ENCODE data around the gene RHBDF2.

DNA sequence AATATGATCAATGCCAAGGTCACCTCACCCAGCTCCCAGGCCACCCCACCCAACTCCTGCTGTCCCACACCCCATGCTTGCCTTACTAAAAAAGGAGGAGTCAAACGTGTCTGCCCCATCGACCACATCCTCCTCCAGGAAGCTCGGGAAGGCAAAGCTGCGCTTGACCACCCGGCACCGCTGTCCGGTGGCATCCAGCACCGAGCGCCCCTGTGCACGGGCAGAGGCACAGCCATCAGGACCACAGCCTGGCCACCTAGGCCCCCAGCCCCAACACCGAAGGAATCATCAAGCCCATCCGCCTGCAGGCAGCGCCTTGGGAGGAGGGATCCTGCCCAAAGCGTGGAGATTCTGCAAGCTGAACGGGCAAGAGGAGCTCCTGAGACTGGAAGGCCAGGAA, 23.6 kb downstream of the RHBDF2 start:
- TF ChIP-seq, protein P1, sequence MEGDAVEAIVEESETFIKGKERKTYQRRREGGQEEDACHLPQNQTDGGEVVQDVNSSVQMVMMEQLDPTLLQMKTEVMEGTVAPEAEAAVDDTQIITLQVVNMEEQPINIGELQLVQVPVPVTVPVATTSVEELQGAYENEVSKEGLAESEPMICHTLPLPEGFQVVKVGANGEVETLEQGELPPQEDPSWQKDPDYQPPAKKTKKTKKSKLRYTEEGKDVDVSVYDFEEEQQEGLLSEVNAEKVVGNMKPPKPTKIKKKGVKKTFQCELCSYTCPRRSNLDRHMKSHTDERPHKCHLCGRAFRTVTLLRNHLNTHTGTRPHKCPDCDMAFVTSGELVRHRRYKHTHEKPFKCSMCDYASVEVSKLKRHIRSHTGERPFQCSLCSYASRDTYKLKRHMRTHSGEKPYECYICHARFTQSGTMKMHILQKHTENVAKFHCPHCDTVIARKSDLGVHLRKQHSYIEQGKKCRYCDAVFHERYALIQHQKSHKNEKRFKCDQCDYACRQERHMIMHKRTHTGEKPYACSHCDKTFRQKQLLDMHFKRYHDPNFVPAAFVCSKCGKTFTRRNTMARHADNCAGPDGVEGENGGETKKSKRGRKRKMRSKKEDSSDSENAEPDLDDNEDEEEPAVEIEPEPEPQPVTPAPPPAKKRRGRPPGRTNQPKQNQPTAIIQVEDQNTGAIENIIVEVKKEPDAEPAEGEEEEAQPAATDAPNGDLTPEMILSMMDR (IDR thresholded peaks at IDR 0.05) = no peak
- no peak for TF ChIP-seq POLR2A (IDR thresholded peaks at IDR 0.05)
